ENCODE measurements around the gene COMMD8. TPM values are rescaled to one million over a fixed set of nuclear protein-coding genes. Genes with fewer than 3 reads are reported as not detected.

Gene COMMD8
- total RNA-seq, 3 donors from 2014 or later (not counting 1 experiment from before 2014, with no cell fraction given) = 12.3 to 19.6 (median 13.1) TPM

GRCh38 chr4:47413521-47413920, 50.0 kb downstream of the COMMD8 start:
- TF ChIP-seq CTCF (IDR thresholded peaks at IDR 0.05) = no peak
- DNase-seq (no peak), ATAC-seq (no peak)
- Histone ChIP-seq H3K36me3 (ENCODE audit: control insufficient read depth, insufficient read depth, low read length) (no peaks in the 10 kb centered on the region), H3K4me1 (ENCODE audit: control insufficient read depth, insufficient read depth, low read length) (no peaks in the 10 kb centered on the region), H3K4me3 (ENCODE audit: low read length) (no peak overlapping the region), H3K9me3 (ENCODE audit: control insufficient read depth, insufficient read depth, low read length) (no peaks in the 10 kb centered on the region), H3K27me3 (ENCODE audit: control insufficient read depth, insufficient read depth, low read length) (no peaks in the 10 kb centered on the region), H3K27ac (ENCODE audit: low read length) (no peak overlapping the region)
- Mint-ChIP-seq H3K9me3 (no peaks in the 10 kb centered on the region), H3K4me1 (no peaks in the 10 kb centered on the region), H3K27ac (no peak overlapping the region), H3K27me3 (ENCODE audit: low read depth in 2 of 2) (peaks cover 10 to 20% of the 10 kb centered on the region in 2 donors), H3K4me3 (no peak overlapping the region), H3K36me3 (no peaks in the 10 kb centered on the region)
- WGBS (ENCODE audit: insufficient coverage) = 69% methylated on average over 2 of the region's 2 CpGs
- intact Hi-C loops (cut with micrococcal nuclease) = no loop called here

DNA sequence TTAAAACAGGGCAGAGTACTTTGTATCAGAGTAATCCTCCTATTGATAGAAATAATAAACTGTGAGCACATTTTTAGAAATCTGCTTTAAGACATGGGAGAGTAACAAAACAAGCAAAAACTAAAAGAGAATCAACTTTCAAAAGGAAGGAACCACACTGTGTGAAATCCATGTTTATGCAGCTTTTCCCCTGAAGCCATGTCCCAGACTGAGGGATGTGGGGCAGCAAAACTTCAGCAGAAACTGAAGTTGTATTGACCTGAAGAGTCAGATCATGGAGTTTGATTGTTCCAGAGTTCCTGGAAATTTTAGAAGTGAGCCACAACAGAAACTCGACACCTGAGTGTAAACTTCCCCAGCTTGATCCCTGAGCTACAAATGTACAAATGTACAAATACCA, 53.2 kb downstream of the COMMD8 start:
- Mint-ChIP-seq H3K9me3 (no peaks in the 10 kb centered on the region), H3K36me3 (no peaks in the 10 kb centered on the region), H3K4me1 (no peaks in the 10 kb centered on the region), H3K4me3 (no peak overlapping the region), H3K27ac (no peak overlapping the region), H3K27me3 (ENCODE audit: low read depth in 2 of 2) (peaks cover 7 to 22% of the 10 kb centered on the region in 2 donors)
- WGBS (ENCODE audit: insufficient coverage) = 80% methylated on average over 1 of the region's 1 CpG
- intact Hi-C loops (cut with micrococcal nuclease) = no loop called here
- ATAC-seq = no peak
- H3K36me3 ChIP-seq (ENCODE audit: control insufficient read depth, insufficient read depth, low read length) = no peaks in the 10 kb centered on the region
- no peak overlapping the region for H3K4me3 ChIP-seq (ENCODE audit: low read length)
- no peak overlapping the region for H3K27ac ChIP-seq (ENCODE audit: low read length)
- no peak for DNase-seq
- TF ChIP-seq CTCF (IDR thresholded peaks at IDR 0.05) = no peak
- no peaks in the 10 kb centered on the region for H3K4me1 ChIP-seq (ENCODE audit: control insufficient read depth, insufficient read depth, low read length)
- no peaks in the 10 kb centered on the region for H3K9me3 ChIP-seq (ENCODE audit: control insufficient read depth, insufficient read depth, low read length)
- H3K27me3 ChIP-seq (ENCODE audit: control insufficient read depth, insufficient read depth, low read length) = no peaks in the 10 kb centered on the region

DNA sequence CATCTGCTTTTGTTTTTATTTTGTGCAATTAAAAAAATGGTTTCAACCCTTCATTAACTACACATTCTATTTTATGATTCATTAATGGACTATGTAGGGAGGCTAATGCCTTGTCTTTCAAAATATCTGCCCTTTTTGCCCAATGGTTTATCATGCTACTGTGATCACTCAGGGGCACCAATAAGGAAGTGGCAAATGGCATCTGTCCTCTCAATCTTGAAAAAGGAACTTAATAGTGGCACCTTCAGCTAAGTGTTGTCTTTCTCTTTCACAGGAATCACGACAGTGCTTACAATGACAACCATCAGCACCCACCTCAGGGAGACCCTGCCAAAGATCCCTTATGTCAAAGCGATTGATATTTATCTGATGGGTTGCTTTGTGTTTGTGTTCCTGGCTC, 57.1 kb downstream of the COMMD8 start:
- H3K4me3 ChIP-seq (ENCODE audit: low read length) = no peak overlapping the region
- Mint-ChIP-seq H3K9me3 (no peaks in the 10 kb centered on the region), H3K27me3 (ENCODE audit: low read depth in 2 of 2) (peaks cover 4 to 28% of the 10 kb centered on the region in 2 donors), H3K27ac (no peak overlapping the region), H3K4me1 (no peaks in the 10 kb centered on the region), H3K36me3 (no peaks in the 10 kb centered on the region), H3K4me3 (no peak overlapping the region)
- ATAC-seq = no peak
- H3K27me3 ChIP-seq (ENCODE audit: control insufficient read depth, insufficient read depth, low read length) = peaks cover 2% of the 10 kb centered on the region
- H3K36me3 ChIP-seq (ENCODE audit: control insufficient read depth, insufficient read depth, low read length) = no peaks in the 10 kb centered on the region
- no peaks in the 10 kb centered on the region for H3K4me1 ChIP-seq (ENCODE audit: control insufficient read depth, insufficient read depth, low read length)
- no peak overlapping the region for H3K27ac ChIP-seq (ENCODE audit: low read length)
- no peak for TF ChIP-seq CTCF (IDR thresholded peaks at IDR 0.05)
- WGBS (ENCODE audit: insufficient coverage) = 100% methylated on average over 1 of the region's 2 CpGs
- H3K9me3 ChIP-seq (ENCODE audit: control insufficient read depth, insufficient read depth, low read length) = no peaks in the 10 kb centered on the region
- no peak for DNase-seq
- intact Hi-C loops (cut with micrococcal nuclease) = no loop called here

Other genes with a start within 250 kb of the COMMD8 start
- 10 to 100 TPM; 19.8 to 79.3 (median 28.0) TPM for gene ATP10D, start 21.6 kb upstream of the COMMD8 start, total RNA-seq

All from natural killer cell (primary cell).